Gastrocnemius medialis (tissue), 4 donors: ENCODE results near the gene ATF7IP. TPM values are rescaled to one million over a fixed set of nuclear protein-coding genes. Genes with fewer than 3 reads are reported as not detected.
A peak's percentile ranks its signal among the peaks of the same experiment; 100 is the strongest.

Experiments used
- ATAC-seq, 2 donors: fragments of 150-250 bp; one replicate each; pipeline ENCODE4 v1.9.1; 2016
- DNase-seq, 2 donors: peaks; one replicate each; pipeline ENCODE4 v3.0.0-alpha.2; 2019
- H3K27ac ChIP-seq, 4 donors: fragments of 200-600 bp; sonication (generic); 1 replicate in 1 of 4; 2 replicates in 3 of 4; pipeline ENCODE4 v1.5.1; 2016 to 2018; ENCODE audit warnings: mild to moderate bottlenecking in 2 of 4, moderate library complexity in 1 of 4
- H3K27me3 ChIP-seq, 3 donors: fragments of 200-600 bp; sonication (generic) in 2 of 3; 1 replicate in 1 of 3; 2 replicates in 2 of 3; pipeline versions ENCODE4 v1.5.1 to v1.6.0; 2016 to 2019; ENCODE audit warnings: mild to moderate bottlenecking in 1 of 3, moderate library complexity in 1 of 3
- H3K36me3 ChIP-seq, 2 donors: fragments of 200-600 bp; sonication (generic) in 1 of 2; one replicate each; pipeline ENCODE4 v1.5.1; 2017 to 2018
- H3K4me1 ChIP-seq, 2 donors: fragments of 200-600 bp; sonication (generic) in 1 of 2; one replicate each; pipeline ENCODE4 v1.5.1; 2016 to 2017; ENCODE audit warnings: mild to moderate bottlenecking in 2 of 2
- H3K4me3 ChIP-seq, 4 donors: fragments of 200-600 bp; sonication (generic) in 3 of 4; 1 replicate in 1 of 4; 2 replicates in 3 of 4; pipeline ENCODE4 v1.5.1; 2016 to 2019; ENCODE audit warnings: mild to moderate bottlenecking in 2 of 4
- H3K9me3 ChIP-seq, 3 donors: fragments of 200-600 bp; sonication (generic) in 2 of 3; 1 replicate in 1 of 3; 2 replicates in 2 of 3; pipeline ENCODE4 v1.5.1; 2016 to 2019
- CTCF ChIP-seq, 5 experiments: fragments of 450-650 bp in 3 of 5; fragments of 200-600 bp in 2 of 5; sonication (generic) in 2 of 5; IDR thresholded peaks in 4 of 5; conservative IDR thresholded peaks in 1 of 5; 1 replicate in 4 of 5; 2 replicates in 1 of 5; pipeline ENCODE4 v1.5.1; 2016 to 2019; ENCODE audit warnings: antibody characterized with exemption in 5 of 5, mild to moderate bottlenecking in 3 of 5, moderate library complexity in 3 of 5
- POLR2A ChIP-seq, 2 donors: fragments of 450-650 bp; IDR thresholded peaks; one replicate each; pipeline ENCODE4 v1.6.1; 2017; ENCODE audit warnings: antibody characterized with exemption in 2 of 2, mild to moderate bottlenecking in 2 of 2, moderate library complexity in 2 of 2
- in situ Hi-C, 4 donors: fragments of 200-750 bp; cut with MboI; loops; one replicate each; pipeline versions ENCODE4 v1.15.0 to v1.8.0; 2017; ENCODE audit warnings: low sequenced_read_pairs in 4 of 4
- intact Hi-C: fragments of 100-400 bp; cut with DNase I; formaldehyde crosslinking; loops from one replicate; pipeline ENCODE4 v1.15.1; 2023; ENCODE audit warnings: low total_unique reads
- total RNA-seq, 4 donors: library from RNA; depleted of rRNA; stranded (reverse); fragments of >200 nt; gene quantifications; one replicate each; pipeline versions ENCODE4 v1.1.0 to v1.2.3, GENCODE V29; 2016

ATF7IP gene
- total RNA-seq, 4 donors from 2014 or later, result 15.9 to 42.2 (median 30.7) TPM

- TF ChIP-seq CTCF (IDR thresholded peaks at IDR 0.05 in 4 of 5, conservative IDR thresholded peaks at IDR 0.05 in 1 of 5) (no peak), POLR2A (IDR thresholded peaks at IDR 0.05) (no peak)
- intact Hi-C loops (no loop called here), in situ Hi-C loops (loop anchor here in 1 of 4 donors (25.0 kb wide), 1 partner anchor 1408 kb away; the partner anchor contains the start of gene EPS8)
- H3K4me1 ChIP-seq, result peaks cover 9 to 14% of the 10 kb centered on the region in 2 donors
- ATAC-seq (no peak), DNase-seq (no peak)
- H3K27me3 ChIP-seq, result no peaks in the 10 kb centered on the region
- peaks cover 0 to 14% (median 0%) of the 10 kb centered on the region in 3 donors for H3K9me3 ChIP-seq
- H3K4me3 ChIP-seq, result no peak overlapping the region
- no peaks in the 10 kb centered on the region for H3K36me3 ChIP-seq
- no peak overlapping the region for H3K27ac ChIP-seq
Observed at GRCh38 chr12:14379508-14379907, 14.0 kb downstream of the ATF7IP start.

GRCh38 chr12:14384783-14385638, 19.5 kb downstream of the ATF7IP start:
- H3K4me1 ChIP-seq, result peaks cover 15 to 29% of the 10 kb centered on the region in 2 donors
- H3K4me3 ChIP-seq, result peak overlapping the region; percentile 16 to 53 (median 36)
- peak overlapping the region; percentile 61 to 83 (median 76) for H3K27ac ChIP-seq
- ATAC-seq, result peak; percentile 99
- H3K27me3 ChIP-seq, result no peaks in the 10 kb centered on the region
- no peak for TF ChIP-seq POLR2A (IDR thresholded peaks at IDR 0.05)
- no peak for TF ChIP-seq CTCF (IDR thresholded peaks at IDR 0.05 in 4 of 5, conservative IDR thresholded peaks at IDR 0.05 in 1 of 5)
- in situ Hi-C loops, result loop anchor here in 1 of 4 donors (25.0 kb wide), 1 partner anchor 1402 kb away; the partner anchor contains the start of gene EPS8
- H3K36me3 ChIP-seq, result no peaks in the 10 kb centered on the region
- peaks cover 0 to 5% (median 0%) of the 10 kb centered on the region in 3 donors for H3K9me3 ChIP-seq
- DNase-seq, result peak; percentile 56 to 75
- intact Hi-C loops, result loop anchor here (1.0 to 10.0 kb wide), 3 partner anchors 9 to 1400 kb away; partner anchors contain the start of gene EPS8

- H3K27ac ChIP-seq, result peak overlapping the region in 3 of 4 donors; percentile 11 to 83 (median 81)
- in situ Hi-C loops, result loop anchor here in 1 of 4 donors (25.0 kb wide), 1 partner anchor 1400 kb away; the partner anchor contains the start of gene EPS8
- H3K4me1 ChIP-seq, result peaks cover 15 to 41% of the 10 kb centered on the region in 2 donors
- TF ChIP-seq POLR2A (IDR thresholded peaks at IDR 0.05) (no peak), CTCF (IDR thresholded peaks at IDR 0.05 in 4 of 5, conservative IDR thresholded peaks at IDR 0.05 in 1 of 5) (no peak)
- intact Hi-C loops, result loop anchor here (10.0 kb wide), 1 partner anchor 1397 kb away; the partner anchor contains the start of gene EPS8
- ATAC-seq (no peak), DNase-seq (no peak)
- peak overlapping the region in 1 of 4 donors; percentile 53 for H3K4me3 ChIP-seq
- no peaks in the 10 kb centered on the region for H3K36me3 ChIP-seq
- no peaks in the 10 kb centered on the region for H3K9me3 ChIP-seq
- H3K27me3 ChIP-seq, result no peaks in the 10 kb centered on the region
Observed at GRCh38 chr12:14387219-14387871, 21.9 kb downstream of the ATF7IP start.

- intact Hi-C loops, result no loop called here
- ATAC-seq, result no peak
- H3K4me3 ChIP-seq, result no peak overlapping the region
- H3K27ac ChIP-seq, result peak overlapping the region in 2 of 4 donors; percentile 22 to 50
- TF ChIP-seq POLR2A (IDR thresholded peaks at IDR 0.05) (no peak), CTCF (IDR thresholded peaks at IDR 0.05 in 4 of 5, conservative IDR thresholded peaks at IDR 0.05 in 1 of 5) (no peak)
- DNase-seq, result no peak
- in situ Hi-C loops, result loop anchor here in 1 of 4 donors (25.0 kb wide), 1 partner anchor 1397 kb away; the partner anchor contains the start of gene EPS8
- no peaks in the 10 kb centered on the region for H3K36me3 ChIP-seq
- H3K4me1 ChIP-seq, result peaks cover 24 to 51% of the 10 kb centered on the region in 2 donors
- H3K27me3 ChIP-seq, result no peaks in the 10 kb centered on the region
- H3K9me3 ChIP-seq, result no peaks in the 10 kb centered on the region
Observed at GRCh38 chr12:14390449-14390848, 25.0 kb downstream of the ATF7IP start.
